ENCODE measurements around the gene ALOX15.
A peak's percentile ranks its signal among the peaks of the same experiment; 100 is the strongest.
"Not testable (repeated sequence)": the region's sequence is repeated elsewhere in the genome, so short reads cannot be mapped to it uniquely, and the experiment has no call there.

ALOX15 gene

DNA sequence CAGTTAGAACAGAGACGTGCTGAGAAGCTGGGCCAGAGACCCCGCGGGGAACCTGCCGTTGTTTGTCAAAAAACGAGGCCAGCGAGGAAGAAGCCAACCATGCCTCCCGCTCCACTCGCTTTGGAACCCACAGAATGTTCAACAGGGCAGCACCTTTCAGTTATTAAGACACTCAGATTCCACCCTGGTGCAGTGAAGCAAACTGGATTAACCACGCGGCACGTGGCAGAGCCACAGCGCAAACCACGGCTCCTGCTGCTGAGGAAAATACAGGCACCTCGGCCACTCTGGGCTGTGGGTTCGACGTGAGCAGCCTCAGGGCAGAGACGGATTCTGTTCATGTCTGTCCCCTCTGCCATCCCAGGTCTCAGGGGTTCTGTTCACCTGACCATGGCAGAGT is 24.4 kb downstream of the ALOX15 start:
- DNase-seq = no peak

DNA sequence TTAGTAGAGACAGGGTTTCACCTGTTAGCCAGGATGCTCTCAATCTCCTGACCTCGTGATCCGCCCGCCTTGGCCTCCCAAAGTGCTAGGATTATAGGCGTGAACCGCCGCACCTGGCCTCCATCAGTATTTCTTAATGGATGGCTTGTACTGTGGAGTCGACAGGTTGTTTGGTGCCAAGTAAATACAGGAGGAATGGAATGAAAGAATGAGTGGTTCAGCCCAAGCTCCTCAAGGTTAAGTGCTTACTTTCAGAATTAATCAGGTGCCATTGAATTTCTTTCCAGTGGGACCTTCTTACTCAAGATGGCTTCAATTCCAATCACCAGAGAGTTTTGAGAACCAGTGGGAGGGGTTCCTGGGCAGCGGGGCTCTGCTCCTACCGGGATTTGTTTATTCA is 25.0 kb downstream of the ALOX15 start:
- DNase-seq = no peak

DNA sequence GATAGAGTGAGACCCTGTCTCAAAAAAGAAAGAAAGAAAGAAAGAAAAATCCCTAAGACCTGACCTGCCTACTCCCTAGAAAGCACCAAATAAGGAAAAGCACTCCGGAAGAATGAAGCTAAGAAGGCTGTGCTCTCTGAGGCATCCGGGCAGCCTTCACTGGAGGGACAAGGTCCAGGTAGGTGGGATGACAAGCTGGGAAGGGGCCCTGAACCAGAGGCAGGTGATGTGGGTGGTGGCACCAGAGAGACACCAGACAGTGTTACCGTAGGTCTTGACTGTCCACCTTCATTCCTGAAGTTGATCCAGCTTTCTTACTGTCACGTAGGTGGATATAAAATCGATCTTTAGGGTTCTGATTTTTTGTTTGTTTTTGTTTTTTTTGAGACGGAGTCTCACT is 30.8 kb downstream of the ALOX15 start:
- DNase-seq = no peak

DNA sequence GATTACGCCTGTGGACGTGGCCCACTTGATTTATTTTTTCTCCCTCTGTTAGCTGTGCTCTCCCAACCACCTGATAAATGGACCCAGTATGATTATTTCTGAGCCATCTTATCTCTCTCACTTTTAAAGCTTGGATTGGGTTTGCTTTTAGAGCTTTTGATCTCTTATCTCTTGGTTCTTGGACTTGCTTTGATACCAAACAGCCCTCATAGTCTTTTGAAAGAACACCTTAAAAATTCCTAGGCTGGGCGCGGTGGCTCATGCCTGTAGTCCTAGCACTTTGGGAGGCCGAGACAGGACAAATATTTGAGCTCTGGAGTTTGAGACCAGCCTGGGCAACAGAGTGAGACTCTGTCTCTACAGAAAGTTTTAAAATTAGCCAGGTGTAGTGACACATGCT is 31.3 kb downstream of the ALOX15 start:
- DNase-seq = no peak

DNA sequence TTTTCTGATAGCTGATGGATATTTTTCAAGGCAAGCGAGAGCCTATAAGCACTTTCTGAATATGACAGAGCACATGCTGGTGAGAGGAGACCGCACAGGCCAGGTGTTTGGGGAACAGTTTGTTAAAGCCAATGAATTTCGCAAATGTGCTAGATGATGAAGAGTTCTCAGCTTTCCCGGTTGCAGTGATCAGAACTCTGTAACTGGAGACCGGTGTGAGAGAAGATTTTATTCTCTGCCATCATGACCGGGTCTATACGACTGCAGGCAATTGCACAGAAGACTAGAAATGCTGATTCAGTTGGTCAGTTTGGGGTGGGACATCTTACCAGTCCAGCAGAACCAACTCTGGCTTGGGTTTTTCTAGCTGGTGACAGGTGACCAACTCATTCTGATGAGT is 31.7 kb downstream of the ALOX15 start:
- DNase-seq = no peak

DNA sequence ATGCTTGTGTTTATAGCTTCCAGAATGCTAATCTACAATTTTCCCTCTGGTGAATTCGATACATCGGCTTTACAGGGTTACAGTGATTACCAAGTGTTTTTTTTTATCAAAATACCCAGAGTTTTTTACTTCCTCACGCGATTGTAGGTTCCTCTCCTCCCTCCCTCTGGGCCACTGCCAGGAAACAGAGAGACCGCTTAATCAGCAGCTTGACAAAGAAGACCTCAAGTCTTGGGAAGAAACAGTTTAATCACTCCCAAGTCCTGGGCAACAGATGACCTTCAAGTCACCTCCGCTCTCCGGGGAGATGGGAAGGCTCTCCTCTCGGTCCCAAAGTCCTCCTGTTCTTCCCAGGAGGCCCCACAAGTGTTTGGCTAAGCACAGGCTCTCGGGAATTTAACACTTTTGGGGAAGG is 33.7 kb downstream of the ALOX15 start:
- DNase-seq = peak; percentile 74

DNA sequence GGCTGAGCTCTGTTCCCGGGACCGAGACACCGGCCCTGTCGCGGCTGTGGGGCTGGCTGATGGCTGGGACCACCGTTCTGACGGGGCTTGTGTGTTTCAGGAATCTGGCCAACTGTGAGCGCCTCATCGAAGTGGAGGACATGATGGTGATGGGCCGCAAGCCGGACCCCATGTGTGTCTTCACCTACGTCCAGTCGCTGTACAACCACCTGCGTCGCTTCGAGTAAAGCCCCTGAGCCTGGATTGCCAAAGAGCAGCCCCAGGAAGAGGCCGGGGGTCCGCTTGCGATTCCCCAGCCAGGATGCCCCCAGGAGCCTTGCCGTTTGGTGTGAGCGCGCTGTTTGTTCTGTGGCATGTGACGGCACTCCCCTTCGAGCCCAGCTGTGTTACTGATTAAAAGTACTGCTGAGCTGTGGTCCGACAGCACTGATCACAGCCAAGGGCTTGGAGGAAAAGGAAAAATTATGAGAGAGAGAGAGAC is 34.2 kb downstream of the ALOX15 start:
- DNase-seq = no peak

DNA sequence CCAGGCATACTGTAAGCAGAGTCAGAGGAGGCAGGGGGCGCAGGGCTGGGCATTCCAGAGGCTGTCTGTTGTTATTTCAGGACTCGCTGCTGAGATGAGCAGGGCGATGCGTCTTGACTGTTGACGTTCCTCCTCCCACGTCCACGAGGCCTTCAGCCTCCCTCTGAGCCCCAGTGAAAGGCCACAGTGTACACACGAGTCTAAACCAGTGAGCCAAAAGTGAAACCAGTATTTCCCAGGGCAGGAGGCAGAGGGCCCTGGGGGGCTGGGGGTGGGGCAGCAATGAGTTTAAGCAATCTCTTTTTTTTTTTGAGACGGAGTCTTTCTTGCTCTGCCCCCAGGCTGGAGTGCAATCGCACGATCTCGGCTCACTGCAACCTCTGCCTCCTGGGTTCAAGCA is 35.7 kb downstream of the ALOX15 start:
- peak; percentile 55 for DNase-seq

DNA sequence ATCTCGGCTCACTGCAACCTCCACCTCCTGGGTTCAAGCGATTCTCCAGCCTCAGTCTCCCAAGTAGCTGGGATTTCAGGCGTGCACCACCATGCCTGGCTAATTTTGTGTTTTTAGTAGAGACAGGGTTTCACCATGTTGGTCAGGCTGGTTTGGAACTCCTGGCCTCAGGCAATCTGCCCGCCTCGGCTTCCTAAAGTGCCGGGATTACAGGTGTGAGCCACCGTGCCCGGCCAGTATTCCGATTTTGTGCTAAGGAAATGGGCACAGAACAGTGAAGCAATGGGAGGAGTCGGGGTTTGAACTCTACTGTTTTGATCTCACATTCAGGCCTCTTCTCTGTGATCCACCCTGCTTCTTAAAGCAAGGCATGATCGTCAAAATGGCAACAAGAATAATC is 36.7 kb downstream of the ALOX15 start:
- DNase-seq = not testable (repeated sequence)

DNA sequence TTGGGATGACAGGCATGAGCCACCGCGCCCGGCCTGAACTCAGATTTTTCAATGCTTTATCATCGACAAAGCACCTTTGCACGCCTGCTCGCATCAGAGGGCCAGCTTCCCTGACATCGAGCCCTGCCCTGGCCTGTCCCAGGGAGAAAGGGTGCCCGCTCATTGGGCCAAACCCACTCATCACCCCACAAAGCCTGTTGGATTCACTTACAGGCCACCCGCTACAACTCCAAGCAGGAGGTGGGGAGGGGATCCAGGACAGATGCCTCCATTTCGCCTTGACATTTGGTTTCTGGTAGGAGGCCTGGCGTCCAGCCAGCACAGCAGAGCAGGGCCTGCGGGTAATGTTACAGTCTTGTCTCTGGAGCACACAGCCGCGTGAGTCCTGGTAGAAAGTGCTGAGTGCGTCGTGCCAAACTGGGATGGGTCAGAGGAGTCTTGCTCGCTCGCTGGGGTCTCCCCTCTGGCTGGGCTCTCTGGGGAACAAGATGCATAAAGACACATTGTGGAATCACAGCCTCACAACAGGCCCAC is 37.3 kb downstream of the ALOX15 start:
- peak; percentile 76 for DNase-seq

DNA sequence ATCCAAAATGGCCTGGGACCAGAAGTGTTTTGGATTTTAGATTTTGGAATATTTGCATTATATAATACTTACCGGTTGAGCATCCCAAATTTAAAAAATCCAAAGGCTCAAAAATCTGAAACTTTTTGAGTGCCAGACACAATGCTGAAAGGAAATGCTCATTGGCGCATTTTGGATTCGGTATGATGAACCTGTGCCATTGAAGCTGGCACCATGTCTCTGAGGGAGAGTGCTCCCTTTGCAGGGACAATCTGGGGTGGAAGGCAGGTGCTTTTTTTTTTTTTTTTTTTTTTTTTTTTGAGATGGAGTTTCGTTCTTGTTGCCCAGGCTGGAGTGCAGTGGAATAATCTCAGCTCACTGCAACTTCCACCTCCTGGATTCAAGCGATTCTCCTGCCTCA is 39.4 kb downstream of the ALOX15 start:
- DNase-seq = no peak

DNA sequence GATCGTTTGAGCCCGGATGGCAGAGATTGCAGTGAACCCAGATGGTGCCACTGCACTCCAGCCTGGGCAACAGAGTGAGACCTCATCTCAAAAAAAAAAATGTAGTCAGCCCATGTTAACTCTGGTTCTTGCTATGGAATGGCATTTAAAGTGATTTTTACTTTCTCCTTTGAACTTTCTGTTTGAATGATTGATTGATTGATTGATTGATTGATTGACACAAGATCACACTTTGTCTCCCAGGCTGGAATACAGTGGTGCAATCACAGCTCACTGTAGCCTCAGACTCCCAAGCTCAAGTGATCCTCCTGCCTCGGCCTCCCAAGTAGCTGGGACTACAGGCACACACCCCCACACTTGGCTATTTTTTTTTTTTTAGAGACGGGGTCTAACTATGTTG is 40.2 kb downstream of the ALOX15 start:
- DNase-seq = no peak

DNA sequence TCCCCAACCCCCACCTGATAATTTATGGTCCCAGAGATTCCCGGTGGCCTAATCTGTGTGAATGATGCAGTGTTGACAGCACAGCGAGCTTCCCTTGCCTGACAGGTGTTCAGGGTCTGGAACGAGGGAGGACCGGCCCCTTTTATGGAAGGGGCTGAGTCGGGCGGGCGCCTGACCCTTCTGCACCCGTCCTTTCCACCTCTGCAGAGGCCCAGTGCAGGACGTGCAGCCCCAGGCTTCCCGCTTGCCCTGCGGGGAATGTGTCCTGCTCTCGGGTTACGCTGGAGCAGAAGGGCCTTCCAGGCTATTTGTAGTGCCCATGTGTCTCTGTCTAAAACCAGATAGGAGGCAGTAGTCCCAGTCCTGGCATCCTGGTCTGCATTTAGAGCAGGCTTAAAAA is 40.9 kb downstream of the ALOX15 start:
- no peak for DNase-seq

DNA sequence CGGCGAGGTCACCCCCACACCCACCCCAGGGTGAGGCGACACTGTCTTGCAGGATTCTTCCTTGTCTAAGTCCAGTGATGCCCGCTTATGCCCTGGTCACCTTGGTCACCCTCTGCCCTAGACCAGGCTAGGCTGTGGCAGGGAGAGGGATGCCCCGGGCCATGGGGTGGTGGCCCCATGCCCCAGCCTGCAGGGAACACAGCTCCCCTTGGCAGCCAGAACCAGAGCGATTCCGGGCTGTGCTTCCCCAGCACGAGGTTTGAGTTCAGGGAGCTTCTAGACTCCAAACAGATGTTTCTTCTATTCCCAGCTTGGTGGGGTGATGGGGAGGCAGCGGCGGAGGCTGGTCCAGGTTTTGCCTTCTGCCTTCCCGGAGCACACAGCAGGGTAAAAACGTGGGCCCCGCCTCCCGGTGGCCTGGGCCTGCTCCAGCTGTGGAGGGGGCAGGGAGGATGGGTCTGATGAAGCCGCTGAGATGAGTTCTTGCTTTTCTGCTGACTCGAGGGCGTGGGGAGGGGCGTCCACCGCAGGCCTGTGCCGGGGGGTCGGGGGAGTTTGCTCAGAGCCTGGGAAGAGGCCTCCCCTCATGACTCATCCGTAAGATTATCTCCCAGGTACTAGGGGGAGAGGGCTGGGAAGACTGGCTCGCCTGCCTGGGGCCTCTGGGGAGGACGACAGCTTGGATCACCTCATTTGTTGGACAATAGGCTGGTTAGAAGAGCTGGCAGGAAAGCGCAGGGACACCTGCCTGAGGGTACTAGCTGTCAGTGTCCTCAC is 41.8 kb downstream of the ALOX15 start:
- peak; percentile 43 for DNase-seq

DNA sequence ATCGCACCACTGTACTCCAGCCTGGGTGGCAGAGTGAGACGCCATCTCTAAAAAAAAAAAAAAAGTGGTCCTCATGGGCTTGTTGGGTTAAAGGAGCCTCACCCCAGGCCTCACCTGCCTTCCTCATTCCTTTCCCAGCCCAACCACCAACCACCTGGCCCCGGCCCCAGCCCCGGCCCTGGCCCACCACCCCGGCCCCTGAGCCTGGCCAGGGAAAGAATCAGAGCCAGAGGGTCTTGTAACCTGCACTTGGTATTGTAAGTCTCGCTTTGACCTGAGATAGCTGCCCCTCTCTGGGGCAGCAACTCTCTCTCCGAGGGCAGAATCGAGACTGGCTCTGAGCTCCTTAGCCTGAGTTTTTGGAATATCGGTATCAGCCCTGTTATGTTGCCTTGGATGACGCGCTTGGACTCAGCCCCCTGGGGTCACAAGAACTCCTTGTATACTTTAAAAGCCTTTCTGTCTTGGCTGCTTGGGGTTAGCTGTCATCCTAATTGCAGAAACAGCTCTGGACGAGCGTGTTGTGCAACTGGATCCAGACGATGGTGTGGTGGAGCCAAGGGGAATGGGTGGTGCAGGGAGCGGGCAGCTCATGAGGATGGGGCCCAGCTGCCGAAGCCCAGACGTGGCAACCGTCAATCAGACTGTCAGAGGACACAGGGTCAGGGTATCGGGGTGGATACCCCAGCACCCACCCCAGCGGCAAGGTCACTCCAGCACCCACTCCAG is 42.5 kb downstream of the ALOX15 start:
- peak; percentile 33 for DNase-seq

DNA sequence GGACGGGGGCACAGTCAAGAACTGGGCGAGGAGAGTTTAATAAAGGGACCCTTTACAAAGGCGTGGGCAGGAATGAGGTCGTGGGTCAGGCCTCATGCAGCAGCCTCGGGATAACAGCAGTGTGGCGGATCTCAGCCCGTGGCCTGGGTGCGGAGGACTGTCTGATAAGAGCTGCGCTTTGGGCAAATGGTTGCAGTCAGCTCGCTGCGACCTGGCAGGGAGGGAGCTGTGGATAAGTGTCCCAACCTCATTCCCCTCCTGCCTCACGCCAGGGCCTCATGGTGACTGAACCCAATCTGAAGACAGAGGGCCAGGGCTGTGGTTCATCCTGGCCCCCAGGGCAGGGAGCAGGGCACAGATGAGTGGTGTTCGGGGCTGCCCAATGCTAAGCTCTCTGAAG is 43.5 kb downstream of the ALOX15 start:
- no peak for DNase-seq

DNA sequence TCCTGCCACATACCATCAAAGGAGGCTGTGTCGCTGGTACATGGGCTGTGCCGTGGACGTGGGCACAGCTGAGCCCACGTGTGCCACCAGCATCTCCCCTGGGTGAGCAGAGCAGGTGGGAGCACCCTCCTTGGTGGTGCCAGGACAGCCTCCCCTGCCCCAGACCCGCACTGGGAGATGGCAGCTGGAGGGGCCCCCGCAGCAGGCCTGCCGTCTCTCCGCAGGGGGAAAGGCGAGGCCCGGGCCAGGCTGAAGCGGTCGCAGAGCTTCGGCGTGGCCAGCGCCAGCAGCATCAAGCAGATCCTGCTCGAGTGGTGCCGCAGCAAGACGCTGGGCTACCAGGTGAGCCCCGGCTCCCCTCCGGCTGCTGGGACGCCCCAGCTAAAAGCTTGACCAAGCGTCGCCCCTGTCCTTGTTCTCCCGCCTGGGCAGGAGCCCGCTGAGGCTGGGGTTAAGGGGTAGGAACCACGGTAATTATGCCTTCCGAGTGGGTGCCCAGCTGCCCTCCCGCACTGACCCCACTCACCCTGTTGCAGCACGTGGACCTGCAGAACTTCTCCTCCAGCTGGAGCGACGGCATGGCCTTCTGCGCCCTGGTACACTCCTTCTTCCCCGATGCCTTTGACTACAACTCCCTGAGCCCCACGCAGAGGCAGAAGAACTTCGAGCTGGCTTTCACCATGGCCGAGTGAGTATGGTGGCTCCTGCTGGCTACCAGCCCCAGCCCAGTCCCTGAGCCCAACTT is 44.7 kb downstream of the ALOX15 start:
- no peak for DNase-seq

DNA sequence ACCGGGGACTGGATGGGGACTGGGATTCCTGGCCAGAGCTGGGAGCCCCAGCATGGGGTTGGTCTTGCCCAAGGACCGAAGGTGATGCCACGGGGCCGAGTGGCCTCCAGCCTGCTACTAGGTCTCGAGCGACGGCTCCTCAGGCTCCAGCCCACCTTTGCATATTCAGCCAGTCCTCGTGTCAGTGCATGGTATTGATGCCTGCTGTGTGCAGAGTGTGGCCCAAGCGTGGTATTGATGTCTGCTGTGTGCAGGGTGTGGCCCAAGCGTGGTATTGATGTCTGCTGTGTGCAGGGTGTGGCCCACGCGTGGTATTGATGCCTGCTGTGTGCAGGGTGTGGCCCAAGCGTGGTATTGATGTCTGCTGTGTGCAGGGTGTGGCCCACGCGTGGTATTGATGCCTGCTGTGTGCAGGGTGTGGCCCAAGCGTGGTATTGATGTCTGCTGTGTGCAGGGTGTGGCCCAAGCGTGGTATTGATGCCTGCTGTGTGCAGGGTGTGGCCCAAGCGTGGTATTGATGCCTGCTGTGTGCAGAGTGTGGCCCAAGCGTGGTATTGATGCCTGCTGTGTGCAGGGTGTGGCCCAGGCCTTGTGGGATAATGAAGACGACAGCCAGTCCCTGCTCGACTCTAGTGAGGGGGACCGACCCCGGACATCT is 45.7 kb downstream of the ALOX15 start:
- not testable (repeated sequence) for DNase-seq

DNA sequence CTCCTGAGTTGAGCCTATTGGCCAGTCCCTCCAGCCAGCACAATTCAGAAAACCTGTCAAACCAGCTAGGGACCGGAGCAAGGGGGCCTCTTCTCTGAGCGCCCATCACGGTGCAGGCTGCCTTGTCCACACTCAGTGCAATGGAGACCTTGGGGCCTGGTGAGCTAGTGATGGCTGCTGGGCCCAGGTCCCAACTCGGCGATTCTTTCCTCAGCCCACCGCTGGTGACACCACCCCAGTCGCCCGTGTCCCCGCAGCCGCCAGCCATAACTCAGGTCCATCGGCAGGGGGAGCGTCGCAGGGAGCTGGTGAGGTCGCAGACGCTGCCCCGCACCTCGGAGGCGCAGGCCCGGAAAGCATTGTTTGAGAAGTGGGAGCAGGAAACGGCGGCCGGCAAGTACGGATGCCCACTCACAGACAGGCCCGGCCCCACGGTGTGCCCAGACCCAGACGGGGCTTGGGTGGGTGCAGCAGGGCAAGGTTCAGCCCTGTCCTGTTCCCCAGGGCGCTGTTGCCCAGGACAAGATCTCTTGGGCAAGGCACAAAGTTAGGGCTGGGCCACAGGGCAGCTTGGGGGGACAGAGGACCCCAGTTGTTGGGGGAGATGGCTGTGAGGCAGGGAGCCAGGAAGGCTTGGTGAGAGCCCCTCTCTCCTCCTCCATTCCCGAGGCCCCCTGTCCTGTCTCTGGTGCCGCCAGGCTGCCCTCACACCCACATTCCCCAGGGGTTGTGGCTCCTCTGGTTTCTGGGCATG is 46.4 kb downstream of the ALOX15 start:
- no peak for DNase-seq

DNA sequence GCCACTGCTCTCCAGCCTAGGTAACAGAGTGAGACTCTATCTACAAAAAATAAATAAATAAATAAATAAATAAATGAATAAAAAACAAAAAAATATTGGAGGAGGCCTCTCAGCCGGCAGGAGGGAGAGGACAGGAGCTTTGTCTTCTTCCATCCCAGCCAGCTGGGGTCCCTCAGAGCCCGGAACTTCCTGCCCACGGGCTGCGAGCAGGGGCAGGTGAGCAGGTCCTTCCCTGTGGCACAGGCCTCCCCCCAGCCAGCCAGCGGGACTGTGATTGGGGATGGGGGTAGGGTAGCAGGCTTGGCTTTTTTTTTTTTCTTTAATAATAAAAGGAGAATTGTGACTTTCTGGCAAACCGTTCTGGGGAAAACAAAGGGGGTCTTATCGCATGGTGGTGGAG is 47.1 kb downstream of the ALOX15 start:
- no peak for DNase-seq

DNA sequence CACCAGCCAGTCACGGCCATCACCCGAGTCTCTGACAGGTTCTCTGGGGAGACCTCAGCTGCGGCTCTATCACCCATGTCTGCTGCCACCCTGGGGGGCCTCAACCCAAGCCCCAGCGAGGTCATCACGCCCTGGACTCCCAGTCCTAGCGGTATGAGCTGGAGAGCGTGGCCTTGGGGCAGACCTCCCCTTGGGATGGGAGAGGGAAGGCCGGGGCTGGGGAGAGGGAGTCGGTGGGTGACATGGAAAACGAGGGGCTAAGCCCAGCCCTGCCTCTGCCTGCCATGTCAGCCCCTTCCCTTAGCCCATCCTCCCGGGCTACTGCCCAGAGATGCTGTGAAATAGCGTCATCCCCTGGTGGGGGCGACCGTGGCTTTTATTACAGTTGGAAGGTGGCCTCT is 48.5 kb downstream of the ALOX15 start:
- no peak for DNase-seq
